Kidney (tissue), 14 donors: ENCODE data around the gene SPTLC3. TPM values are rescaled to one million over a fixed set of nuclear protein-coding genes. Genes with fewer than 3 reads are reported as not detected.
A peak's percentile ranks its signal among the peaks of the same experiment; 100 is the strongest.

Experiments
- DNase-seq, 5 donors: peaks; one replicate each; pipeline ENCODE4 v3.0.0-alpha.2; 2013 to 2020
- FAIRE-seq: peaks from 2 replicates; lab custom pipeline; 2012; peaks lifted over from hg19 to GRCh38; lab: Jason Lieb, UNC
- H3K27ac ChIP-seq, 2 donors: one replicate each; pipeline ENCODE4 v1.7.0; 2013; ENCODE audit warnings: low read depth in 2 of 2, low read length in 2 of 2, inconsistent platforms in 1 of 2
- H3K27me3 ChIP-seq: one replicate; pipeline ENCODE4 v1.7.1; 2013; ENCODE audit warnings: low read length, inconsistent platforms; ENCODE audit not compliant: control insufficient read depth, insufficient read depth
- H3K36me3 ChIP-seq, 3 donors: one replicate each; pipeline versions ENCODE4 v1.7.0 to v1.7.1; 2013; ENCODE audit warnings: low read length in 3 of 3, control low read depth in 1 of 3, inconsistent platforms in 1 of 3; ENCODE audit not compliant: insufficient read depth in 3 of 3, control insufficient read depth in 2 of 3
- H3K4me1 ChIP-seq, 3 donors: one replicate each; pipeline versions ENCODE4 v1.7.0 to v1.7.1; 2013; ENCODE audit warnings: low read length in 3 of 3, inconsistent platforms in 1 of 3, low read depth in 1 of 3; ENCODE audit not compliant: control insufficient read depth in 2 of 3, insufficient read depth in 2 of 3
- H3K4me3 ChIP-seq, 3 donors: one replicate each; pipeline versions ENCODE4 v1.7.0 to v1.8.1; 2013; ENCODE audit warnings: low read length in 3 of 3, control low read depth in 1 of 3, inconsistent platforms in 1 of 3
- H3K9ac ChIP-seq, 3 donors: one replicate each; pipeline versions ENCODE4 v1.7.0 to v1.7.1; 2013; ENCODE audit warnings: low read length in 3 of 3, control low read depth in 1 of 3, inconsistent platforms in 1 of 3
- H3K9me3 ChIP-seq, 3 donors: one replicate each; pipeline versions ENCODE4 v1.7.0 to v1.7.1; 2013; ENCODE audit warnings: low read length in 3 of 3, control low read depth in 1 of 3, inconsistent platforms in 1 of 3; ENCODE audit not compliant: control insufficient read depth in 2 of 3, insufficient read depth in 1 of 3
- intact Hi-C: fragments of 100-400 bp; cut with DNase I; formaldehyde crosslinking; loops from one replicate; pipeline ENCODE4 v1.11.1; 2022
- polyA plus RNA-seq: library from polyadenylated mRNA; stranded (reverse); fragments of 350-450 nt; fragmentation: Illumina TruSeq; extraction: RNeasy Lipid Tissue Mini Kit (QIAGEN cat#74804); gene quantifications from one replicate; pipeline ENCODE4 v1.2.3, GENCODE V29; 2014; ENCODE audit warnings: low read depth, low replicate concordance; ENCODE audit not compliant: insufficient read depth
- total RNA-seq: library from RNA; stranded (reverse); fragmentation: NEBNext Ultra II Directional; extraction: Animal tissue kit (Norgen Biotek cat#: 25700); gene quantifications from one replicate; pipeline ENCODE4 v1.2.1, GENCODE V29; 2021
- TF ChIP-seq, protein P1 (sequence below): IDR thresholded peaks from 3 replicates; pipeline ENCODE4 v1.5.1; 2012; ENCODE audit warnings: mild to moderate bottlenecking, moderate library complexity, borderline replicate concordance; ENCODE audit not compliant: insufficient read depth; ENCODE audit errors: extremely low read depth
- donor health status: control.
- donor health status: control.
- donor health status: control.
- donor health status: control.
- donor health status: control.
- donor health status: DM: yes; HTN: yes; CAD: no.
- donor health status: Normal renal cell carcinoma (clear cell type).

SPTLC3 gene
- total and polyA plus RNA-seq, 2 donors from 2014 or later, result 7.1 to 65.9 TPM

DNA sequence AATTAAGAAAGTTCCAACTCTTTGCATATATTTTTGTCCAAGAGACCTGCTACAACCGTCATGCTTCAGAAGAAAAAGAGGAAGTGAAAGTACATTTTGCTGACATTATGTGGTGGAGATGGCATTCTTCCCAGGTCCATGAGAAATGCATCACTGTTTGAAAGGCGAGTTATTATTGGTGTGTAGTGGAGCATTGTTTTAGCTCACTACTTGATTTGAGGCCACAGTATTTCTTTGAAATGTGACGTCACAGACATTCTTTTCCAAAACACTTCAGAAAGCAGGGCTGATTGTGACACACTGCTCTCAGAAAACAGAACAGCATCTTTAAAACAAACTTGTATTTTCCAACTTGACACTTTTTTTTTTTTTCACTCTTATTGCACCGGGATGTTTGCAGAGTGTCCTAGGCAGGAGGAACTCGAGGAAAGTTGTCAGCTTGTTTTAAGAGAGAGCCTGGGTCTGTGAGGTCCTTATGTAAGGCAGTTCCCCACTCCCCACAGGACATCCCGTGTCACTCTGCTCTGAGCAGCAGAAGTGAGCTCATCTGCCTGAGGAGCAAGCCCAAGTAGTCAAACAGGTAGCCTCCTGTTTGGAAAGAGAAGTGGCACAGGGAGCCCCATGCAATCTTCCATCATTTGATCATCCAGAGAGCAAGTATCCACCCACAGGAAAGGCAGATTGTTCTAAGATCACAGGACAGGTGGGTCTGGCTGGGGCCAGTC lies 1.1 kb downstream of the SPTLC3 start:
- Histone ChIP-seq H3K9ac (peak overlapping the region; percentile 3 to 52 (median 52)), H3K4me3 (peak overlapping the region; percentile 76 to 88 (median 78)), H3K9me3 (no peaks in the 10 kb centered on the region), H3K27ac (peak overlapping the region; percentile 78 to 83), H3K27me3 (no peaks in the 10 kb centered on the region), H3K36me3 (no peaks in the 10 kb centered on the region), H3K4me1 (peaks cover 0 to 26% (median 15%) of the 10 kb centered on the region in 3 donors)
- peak; percentile 87 for FAIRE-seq
- TF ChIP-seq, protein P1, sequence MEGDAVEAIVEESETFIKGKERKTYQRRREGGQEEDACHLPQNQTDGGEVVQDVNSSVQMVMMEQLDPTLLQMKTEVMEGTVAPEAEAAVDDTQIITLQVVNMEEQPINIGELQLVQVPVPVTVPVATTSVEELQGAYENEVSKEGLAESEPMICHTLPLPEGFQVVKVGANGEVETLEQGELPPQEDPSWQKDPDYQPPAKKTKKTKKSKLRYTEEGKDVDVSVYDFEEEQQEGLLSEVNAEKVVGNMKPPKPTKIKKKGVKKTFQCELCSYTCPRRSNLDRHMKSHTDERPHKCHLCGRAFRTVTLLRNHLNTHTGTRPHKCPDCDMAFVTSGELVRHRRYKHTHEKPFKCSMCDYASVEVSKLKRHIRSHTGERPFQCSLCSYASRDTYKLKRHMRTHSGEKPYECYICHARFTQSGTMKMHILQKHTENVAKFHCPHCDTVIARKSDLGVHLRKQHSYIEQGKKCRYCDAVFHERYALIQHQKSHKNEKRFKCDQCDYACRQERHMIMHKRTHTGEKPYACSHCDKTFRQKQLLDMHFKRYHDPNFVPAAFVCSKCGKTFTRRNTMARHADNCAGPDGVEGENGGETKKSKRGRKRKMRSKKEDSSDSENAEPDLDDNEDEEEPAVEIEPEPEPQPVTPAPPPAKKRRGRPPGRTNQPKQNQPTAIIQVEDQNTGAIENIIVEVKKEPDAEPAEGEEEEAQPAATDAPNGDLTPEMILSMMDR, result no peak
- intact Hi-C loops, result no loop called here
- DNase-seq, result peak in 3 of 5 donors; percentile 26 to 78 (median 77)

DNA sequence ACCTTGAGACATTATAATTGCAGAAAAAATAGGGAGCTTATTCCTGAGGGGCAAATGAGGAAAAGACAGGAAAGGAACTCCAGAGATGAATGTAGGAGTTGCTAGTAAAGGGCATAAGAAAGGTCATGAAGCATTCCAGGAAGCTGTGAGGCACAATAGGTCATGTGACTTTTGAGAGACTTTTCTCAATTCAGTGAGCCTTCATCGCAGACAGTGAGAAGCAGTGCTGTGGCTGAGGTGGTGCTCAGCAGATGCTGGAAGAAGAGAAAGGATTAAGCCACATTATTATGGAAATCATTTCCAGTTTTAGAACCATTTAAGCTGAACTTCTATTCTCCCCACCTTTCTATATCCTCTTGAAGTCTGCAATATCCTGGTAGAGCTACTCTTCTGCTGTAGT lies 4.1 kb downstream of the SPTLC3 start:
- FAIRE-seq, result no peak
- intact Hi-C loops, result no loop called here

DNA sequence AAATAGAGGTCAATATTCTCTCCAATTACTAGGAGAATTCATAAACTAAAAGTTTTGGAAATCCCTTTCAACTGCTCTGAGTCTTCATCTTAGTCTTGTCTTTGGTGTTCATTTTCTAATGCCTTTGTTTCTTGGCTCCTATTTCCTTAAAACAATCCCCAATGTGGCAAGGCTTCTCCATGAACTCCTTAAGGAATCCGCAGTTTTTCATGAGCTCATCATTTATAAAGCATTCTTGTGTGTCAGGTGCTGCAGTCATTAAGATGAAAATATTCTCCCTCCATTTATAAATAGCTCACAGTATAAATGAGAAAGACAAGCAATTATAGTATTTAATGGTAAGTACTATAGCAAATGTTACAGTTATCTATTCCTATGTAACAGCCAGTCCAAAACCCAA lies 4.6 kb downstream of the SPTLC3 start:
- Histone ChIP-seq H3K9me3 (no peaks in the 10 kb centered on the region), H3K4me1 (peaks cover 0 to 30% (median 15%) of the 10 kb centered on the region in 3 donors), H3K36me3 (no peaks in the 10 kb centered on the region), H3K9ac (no peak overlapping the region), H3K27ac (no peak overlapping the region), H3K27me3 (no peaks in the 10 kb centered on the region), H3K4me3 (peak overlapping the region in 1 of 3 donors; percentile 15)
- FAIRE-seq (no peak), DNase-seq (no peak)
- intact Hi-C loops, result no loop called here
- TF ChIP-seq, protein P1, result no peak

More for the DNA sequence above, 4.1 kb downstream of the SPTLC3 start:
- H3K4me3 ChIP-seq, result peak overlapping the region in 1 of 3 donors; percentile 15
- no peaks in the 10 kb centered on the region for H3K36me3 ChIP-seq
- H3K4me1 ChIP-seq, result peaks cover 0 to 30% (median 15%) of the 10 kb centered on the region in 3 donors
- H3K27ac ChIP-seq, result no peak overlapping the region
- H3K9ac ChIP-seq, result no peak overlapping the region
- H3K27me3 ChIP-seq, result no peaks in the 10 kb centered on the region
- peak in 1 of 5 donors; percentile 3 for DNase-seq
- TF ChIP-seq, protein P1, result no peak
- H3K9me3 ChIP-seq, result no peaks in the 10 kb centered on the region
